NCI-H2029 (cell line): ENCODE measurements around the gene SELENOH.
"Not testable (repeated sequence)": the region's sequence is repeated elsewhere in the genome, so short reads cannot be mapped to it uniquely, and the experiment has no call there.

Source experiments
- DNase-seq: peaks from one replicate; lab custom pipeline; 2025; lab: John Stamatoyannopoulos, UW

The SELENOH gene

GRCh38 chr11:57741132-57742086 is at the start of gene SELENOH:
TSS of gene SELENOH (plus strand) at chr11:57741491. CDS start at chr11:57741596, 105 bp downstream.
- DNase-seq, result peak; percentile 96

GRCh38 chr11:57698843-57699365 is 42.4 kb upstream of the SELENOH start:
- DNase-seq, result no peak

GRCh38 chr11:57699813-57700212 is 41.5 kb upstream of the SELENOH start:
- DNase-seq, result no peak

- DNase-seq, result no peak
These were observed 40.9 kb upstream of the SELENOH start for GRCh38 chr11:57700425-57700824.

GRCh38 chr11:57703341-57703740 is 38.0 kb upstream of the SELENOH start:
- DNase-seq, result no peak

GRCh38 chr11:57704932-57705331 is 36.4 kb upstream of the SELENOH start:
- DNase-seq, result no peak

GRCh38 chr11:57705432-57705831 is 35.9 kb upstream of the SELENOH start:
- not testable (repeated sequence) for DNase-seq

GRCh38 chr11:57709802-57710367 is 31.4 kb upstream of the SELENOH start:
- no peak for DNase-seq

GRCh38 chr11:57711414-57712255 is 29.7 kb upstream of the SELENOH start, which contains the start of gene MED19:
TSS of gene MED19 (minus strand) at chr11:57712215. CDS start at chr11:57712179, 36 bp downstream.
- peak; percentile 97 for DNase-seq

- peak; percentile 99 for DNase-seq
These were observed 28.8 kb upstream of the SELENOH start, which contains the start of gene TMX2 for GRCh38 chr11:57712256-57713150. TSS of gene TMX2 (plus strand) at chr11:57712593. CDS start at chr11:57712619, 26 bp downstream.

- DNase-seq, result no peak
These were observed 27.5 kb upstream of the SELENOH start for GRCh38 chr11:57713835-57714234.

- DNase-seq, result not testable (repeated sequence)
These were observed 24.6 kb upstream of the SELENOH start for GRCh38 chr11:57716726-57717125.

GRCh38 chr11:57727185-57727584 is 14.1 kb upstream of the SELENOH start:
- DNase-seq, result no peak

- no peak for DNase-seq
These were observed 12.5 kb upstream of the SELENOH start for GRCh38 chr11:57728829-57729228.

GRCh38 chr11:57729479-57729878 is 11.8 kb upstream of the SELENOH start:
- DNase-seq, result no peak

GRCh38 chr11:57732661-57733060 is 8.6 kb upstream of the SELENOH start:
- DNase-seq, result no peak

- no peak for DNase-seq
These were observed 5.5 kb upstream of the SELENOH start for GRCh38 chr11:57735619-57736298.

- no peak for DNase-seq
These were observed 779 bp downstream of the SELENOH start for GRCh38 chr11:57742087-57742452.

- no peak for DNase-seq
These were observed 3.1 kb downstream of the SELENOH start for GRCh38 chr11:57744357-57744756.

GRCh38 chr11:57745206-57745605 is 3.9 kb downstream of the SELENOH start:
- no peak for DNase-seq
